ENCODE results near the gene TBC1D10A. TPM values are rescaled to one million over a fixed set of nuclear protein-coding genes. Genes with fewer than 3 reads are reported as not detected.

TBC1D10A gene
- total RNA-seq, 1 experiment from 2014 or later, result 8.4 TPM

DNA sequence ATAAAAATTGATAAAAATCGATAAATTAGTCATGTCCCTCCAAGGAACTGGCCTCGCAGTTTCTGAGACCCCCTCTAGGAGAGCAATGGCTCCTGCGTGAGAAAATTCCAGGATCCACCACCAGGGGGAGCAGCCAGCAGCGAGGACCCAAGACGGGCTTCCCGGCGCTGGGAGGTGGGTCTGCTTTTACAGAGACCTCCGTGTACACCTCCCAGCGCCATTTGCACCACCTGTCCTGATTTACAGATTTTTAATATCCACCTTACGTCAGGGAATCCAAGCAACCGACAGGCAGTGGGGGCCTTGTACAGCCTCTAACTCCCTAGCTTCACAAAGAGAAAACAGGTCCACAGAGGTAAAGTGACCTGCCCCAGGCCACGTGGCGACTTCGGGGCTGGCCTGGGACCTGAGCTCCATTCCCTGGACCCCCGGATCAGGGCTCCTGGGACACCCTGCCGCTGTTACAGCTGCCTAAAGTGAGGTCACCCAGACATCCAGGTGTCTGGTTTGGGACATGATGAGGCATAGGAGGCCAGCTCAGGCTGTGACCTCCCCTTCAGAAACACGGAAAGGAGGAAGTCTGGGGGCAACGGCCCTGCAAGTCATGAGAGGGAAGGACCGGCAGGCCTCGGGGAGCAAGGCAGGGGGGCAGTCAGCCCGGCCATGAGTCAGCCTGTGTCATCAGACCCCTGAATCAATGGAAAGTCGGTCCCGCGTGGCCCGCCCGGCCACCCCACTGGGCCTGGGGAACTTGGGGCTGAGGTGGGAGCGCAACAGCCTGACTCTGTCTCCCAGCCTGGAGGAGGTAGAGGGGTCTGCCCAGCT, 63.6 kb downstream of the TBC1D10A start:
- Histone ChIP-seq H2AK5ac (ENCODE audit: insufficient read length, low read length) (no peak overlapping the region), H3K4me2 (ENCODE audit: insufficient read depth, insufficient read length, low read length) (peak overlapping the region; percentile 13), H2BK20ac (ENCODE audit: low read depth, low read length, poor library complexity, severe bottlenecking) (no peak overlapping the region), H3K9me3 (ENCODE audit: control insufficient read depth, low read depth, low read length) (no peaks in the 10 kb centered on the region), H4K20me1 (ENCODE audit: control insufficient read depth, insufficient read depth, insufficient read length) (no peaks in the 10 kb centered on the region), H2BK120ac (ENCODE audit: low read depth, low read length, poor library complexity, severe bottlenecking) (no peak overlapping the region), H2BK12ac (ENCODE audit: insufficient read length, low read depth, low read length) (no peak overlapping the region), H3T11ph (ENCODE audit: low read length) (no peak overlapping the region), H3K23me2 (ENCODE audit: insufficient read length, low read depth, low read length, poor library complexity, severe bottlenecking) (no peaks in the 10 kb centered on the region), H3K27me3 (ENCODE audit: insufficient read depth, low read length) (no peaks in the 10 kb centered on the region; the same call in 1 of the 2 replicates), H4K5ac (ENCODE audit: insufficient read length, low read depth, low read length) (no peak overlapping the region), H2BK15ac (ENCODE audit: low read depth, low read length) (no peak overlapping the region), H3K79me1 (ENCODE audit: insufficient read depth, low read depth, low read length, poor library complexity, severe bottlenecking) (no peaks in the 10 kb centered on the region), H3K4ac (ENCODE audit: low read depth, low read length) (no peak overlapping the region), H3K79me2 (ENCODE audit: insufficient read depth, low read length) (no peaks in the 10 kb centered on the region), H3K4me1 (ENCODE audit: insufficient read depth, low read length) (no peaks in the 10 kb centered on the region), H3K9ac (ENCODE audit: extremely low read depth, insufficient read length, low read length) (no peak overlapping the region), H3K18ac (ENCODE audit: insufficient read length, low read depth, low read length) (no peak overlapping the region), H3K23ac (ENCODE audit: insufficient read length, low read depth, low read length) (no peak overlapping the region), H2BK5ac (ENCODE audit: insufficient read length, low read length) (no peak overlapping the region), H3K14ac (ENCODE audit: insufficient read depth, low read length) (peak overlapping the region; percentile 25; the same call in 1 of the 2 replicates), H4K8ac (replicated peaks; ENCODE audit: insufficient read length, low read depth, low read length) (no peak overlapping the region), H3K56ac (ENCODE audit: insufficient read length, low read depth, low read length) (no peak overlapping the region), H4K91ac (ENCODE audit: insufficient read length, low read depth, low read length) (no peak overlapping the region), H2AFZ (ENCODE audit: low read length) (peak overlapping the region; percentile 58), H3K27ac (ENCODE audit: insufficient read length, low read depth, low read length) (no peak overlapping the region)
- peaks cover 7 to 19% of the 10 kb centered on the region in 2 experiments for H3K4me1 Mint-ChIP-seq
- no peaks in the 10 kb centered on the region for H3K9me3 Mint-ChIP-seq
- peaks cover 15% of the 10 kb centered on the region for H3K27me3 Mint-ChIP-seq (ENCODE audit: low read depth)
- no CpG with 5 or more reads among the region's 27 CpGs for WGBS (ENCODE audit: extremely low coverage, insufficient read length, low lambda C conversion rate)
- DNase-seq, result peak; percentile 86
- no peaks in the 10 kb centered on the region for H3K36me3 Mint-ChIP-seq (ENCODE audit: insufficient read depth in 1 of 3, low read depth in 3 of 3)
- TF ChIP-seq CTCF (conservative IDR thresholded peaks at IDR 0.05), result peak; percentile 99
- no peak overlapping the region for H3K4me3 Mint-ChIP-seq
- H3K27ac Mint-ChIP-seq, result no peak overlapping the region

Data from H9 (cell line).